A549 (cell line): ENCODE measurements around the gene DEGS1. TPM values are rescaled to one million over a fixed set of nuclear protein-coding genes. Genes with fewer than 3 reads are reported as not detected.
A peak's percentile ranks its signal among the peaks of the same experiment; 100 is the strongest.

ENCODE experiments used
- ATAC-seq, 2 experiments: fragments of 200-7000 bp in 1 of 2; fragments of >200 bp in 1 of 2; cut with Nextera tagmentation in 1 of 2; cut with Tn5 transposase in 1 of 2; 3 replicates each; pipeline versions ENCODE4 v1.8.0 to v1.9.1; 2018 to 2020; ENCODE audit warnings: mild to moderate bottlenecking in 1 of 2, moderate library complexity in 1 of 2
- CTCF ChIA-PET: fragments of 300-600 bp; sonication (Branson Sonifier 250); formaldehyde crosslinking; extraction: SDS; loops from one replicate; lab custom pipeline; 2021; ENCODE audit warnings: antibody characterized with exemption, inconsistent platforms; lab: Yijun Ruan, JAX
- POLR2A ChIA-PET: fragments of 350-600 bp; formaldehyde crosslinking; extraction: SDS; loops from one replicate; lab custom pipeline; 2021; ENCODE audit warnings: antibody characterized with exemption, inconsistent platforms; lab: Yijun Ruan, JAX
- DNase-seq, 2 experiments: peaks; one replicate each; pipeline versions ENCODE4 v3.0.0 to v3.0.0-alpha.2; 2011 to 2016; ENCODE audit warnings: low read depth in 1 of 2, low spot score in 1 of 2
- FAIRE-seq: peaks from 2 replicates; lab custom pipeline; 2011; peaks lifted over from hg19 to GRCh38; lab: Jason Lieb, UNC
- H3K27ac ChIP-seq, 2 experiments: fragments of >200 bp; sonication (Bioruptor Twin); formaldehyde crosslinking; 3 replicates each; pipeline ENCODE4 v1.5.1; 2016 to 2017
- H3K4me1 ChIP-seq: fragments of >200 bp; sonication (Bioruptor Twin); formaldehyde crosslinking; 3 replicates; pipeline ENCODE4 v1.6.1; 2016
- H3K4me2 ChIP-seq: fragments of >200 bp; sonication (Bioruptor Twin); formaldehyde crosslinking; 3 replicates; pipeline ENCODE4 v1.6.1; 2016
- H3K4me3 ChIP-seq: fragments of >200 bp; sonication (Bioruptor Twin); formaldehyde crosslinking; 3 replicates; pipeline ENCODE4 v1.5.1; 2016
- H3K9me3 ChIP-seq: fragments of >200 bp; sonication (Bioruptor Twin); formaldehyde crosslinking; 3 replicates; pipeline ENCODE4 v1.6.1; 2016
- BCL3 ChIP-seq: fragments of >200 bp; sonication (Bioruptor Twin); formaldehyde crosslinking; IDR thresholded peaks from 3 replicates; pipeline ENCODE4 v1.6.1; 2016
- CEBPB ChIP-seq, 2 experiments: fragments of >200 bp in 1 of 2; sonication (Bioruptor Twin) in 1 of 2; formaldehyde crosslinking in 1 of 2; IDR thresholded peaks; 2 replicates each; pipeline ENCODE4 v1.6.1; 2012 to 2016
- CHD4 ChIP-seq: fragments of 200-600 bp; sonication (generic); IDR thresholded peaks from 2 replicates; pipeline ENCODE4 v1.6.1; 2016; ENCODE audit warnings: antibody characterized with exemption, mild to moderate bottlenecking, borderline replicate concordance
- ESRRA ChIP-seq: fragments of 150-350 bp; IDR thresholded peaks from 2 replicates; pipeline ENCODE4 v1.6.1; 2014; ENCODE audit warnings: mild to moderate bottlenecking, low read length, borderline replicate concordance
- GATA3 ChIP-seq: IDR thresholded peaks from 2 replicates; pipeline ENCODE4 v1.6.1; 2012; ENCODE audit warnings: borderline replicate concordance
- HDAC2 ChIP-seq: fragments of 200-600 bp; sonication (generic); IDR thresholded peaks from 2 replicates; pipeline ENCODE4 v1.6.1; 2016
- HMGXB4 ChIP-seq: fragments of 250-450 bp; sonication (Bioruptor Pico); IDR thresholded peaks from 2 replicates; pipeline ENCODE4 v1.5.0; 2021; ENCODE audit warnings: mild to moderate bottlenecking, moderate library complexity, borderline replicate concordance
- HOXA7 ChIP-seq: fragments of 250-450 bp; sonication (Bioruptor Pico); IDR thresholded peaks from 2 replicates; pipeline ENCODE4 v1.5.0; 2020; ENCODE audit warnings: mild to moderate bottlenecking, moderate library complexity
- HOXB13 ChIP-seq: fragments of 250-450 bp; sonication (Bioruptor Pico); IDR thresholded peaks from 2 replicates; pipeline ENCODE4 v1.5.0; 2020; ENCODE audit warnings: low read depth, mild to moderate bottlenecking, moderate library complexity
- JUN ChIP-seq, 2 experiments: fragments of >200 bp; sonication (Bioruptor Twin); formaldehyde crosslinking; IDR thresholded peaks; 2 replicates in 1 of 2; 3 replicates in 1 of 2; pipeline ENCODE4 v1.6.1; 2016 to 2017
- MAFK ChIP-seq: fragments of 450-650 bp; IDR thresholded peaks from 2 replicates; pipeline ENCODE4 v1.6.1; 2014; ENCODE audit not compliant: partially characterized antibody
- MAX ChIP-seq: IDR thresholded peaks from 2 replicates; pipeline ENCODE4 v1.6.1; 2012
- MAZ ChIP-seq: fragments of 150-350 bp; IDR thresholded peaks from 2 replicates; pipeline ENCODE4 v1.6.1; 2014; ENCODE audit warnings: antibody characterized with exemption, low read depth, low read length, borderline replicate concordance
- PBX3 ChIP-seq: IDR thresholded peaks from 2 replicates; pipeline ENCODE4 v1.6.1; 2012
- POLR2A ChIP-seq: IDR thresholded peaks from 2 replicates; pipeline ENCODE4 v1.6.1; 2012; ENCODE audit warnings: mild to moderate bottlenecking, low read length
- RARB ChIP-seq: fragments of 250-450 bp; sonication (Bioruptor Pico); IDR thresholded peaks from 2 replicates; pipeline ENCODE4 v1.8.0; 2021; ENCODE audit warnings: mild to moderate bottlenecking, moderate library complexity
- SMC3 ChIP-seq: fragments of >200 bp; sonication (Bioruptor Twin); formaldehyde crosslinking; IDR thresholded peaks from 3 replicates; pipeline ENCODE4 v1.6.1; 2018; ENCODE audit warnings: inconsistent platforms
- TFCP2L1 ChIP-seq: fragments of 250-450 bp; sonication (Bioruptor Pico); IDR thresholded peaks from 2 replicates; pipeline ENCODE4 v1.5.0; 2021; ENCODE audit warnings: mild to moderate bottlenecking
- ZC3H11A ChIP-seq: fragments of 450-650 bp; IDR thresholded peaks from 2 replicates; pipeline ENCODE4 v1.6.1; 2014; ENCODE audit warnings: antibody characterized with exemption, mild to moderate bottlenecking
- ZNF302 ChIP-seq: fragments of 250-450 bp; sonication (Bioruptor Pico); IDR thresholded peaks from 2 replicates; pipeline ENCODE4 v1.9.0; 2021; ENCODE audit warnings: inconsistent platforms, mild to moderate bottlenecking, moderate library complexity
- WGBS: methylation state at CpG from one replicate; pipeline ENCODE4 v1.1.6; 2017; ENCODE audit errors: missing lambda C conversion rate; 5-methylcytosine and 5-hydroxymethylcytosine counted together
- polyA plus RNA-seq, 4 experiments: library from polyadenylated mRNA; depleted of rRNA in 3 of 4; stranded (reverse); fragments of >200 nt; fragmentation: RNase III in 1 of 4; extraction: RNeasy Plus Mini Kit Qiagen cat#74134 plus additional on column Dnase treatment in 1 of 4; gene quantifications; 2 replicates in 3 of 4; 3 replicates in 1 of 4; pipeline ENCODE4 v1.2.3, GENCODE V29; 2011 to 2017

The DEGS1 gene
- polyA plus RNA-seq, 2 of the 4 experiments (the other 2 are of a cell fraction) = 109 to 112 TPM

GRCh38 chr1:224223819-224224714, 41.0 kb downstream of the DEGS1 start:
- DNase-seq = peak in 1 of 2 experiments; percentile 41
- H3K9me3 ChIP-seq = no peaks in the 10 kb centered on the region
- no peak overlapping the region for H3K4me2 ChIP-seq
- ChIA-PET POLR2A (no interaction called here), CTCF (interaction anchor here (1.0 to 1.2 kb wide), 3 partner anchors 9 to 110 kb away, joined by 3 read pairs; no protein-coding TSS in a partner anchor)
- no peak overlapping the region for H3K4me3 ChIP-seq
- no peak for TF ChIP-seq GATA3
- TF ChIP-seq HOXA7 = no peak
- no peak for TF ChIP-seq SMC3
- no peak for TF ChIP-seq PBX3
- no peak for TF ChIP-seq BCL3
- no peak for TF ChIP-seq MAX
- no peak for TF ChIP-seq CEBPB (IDR thresholded peaks at IDR 0.05)
- peak; percentile 70 to 76; a peak in 5 of 6 replicates for ATAC-seq
- H3K4me1 ChIP-seq = peaks cover 4% of the 10 kb centered on the region; the same call in 1 of the 3 replicates
- no peak for FAIRE-seq
- WGBS = 82% methylated on average over 12 of the region's 12 CpGs
- H3K27ac ChIP-seq = no peak overlapping the region

- H3K4me3 ChIP-seq = no peak overlapping the region
- ChIA-PET CTCF (no interaction called here), POLR2A (no interaction called here)
- ATAC-seq (no peak), FAIRE-seq (no peak), DNase-seq (no peak)
- no peak overlapping the region for H3K4me2 ChIP-seq
- H3K4me1 ChIP-seq = peaks cover 4% of the 10 kb centered on the region; the same call in 1 of the 3 replicates
- H3K9me3 ChIP-seq = no peaks in the 10 kb centered on the region
- no peak for TF ChIP-seq HOXB13
- no peak for TF ChIP-seq HDAC2
- TF ChIP-seq ZC3H11A = no peak
- TF ChIP-seq ZNF302 (CRISPR knock-in tag) = no peak
- no peak for TF ChIP-seq CHD4
- TF ChIP-seq TFCP2L1 (CRISPR knock-in tag) = no peak
- no peak for TF ChIP-seq RARB (CRISPR knock-in tag)
- no peak for TF ChIP-seq PBX3
- TF ChIP-seq JUN (IDR thresholded peaks at IDR 0.05) = no peak
- 90% methylated on average over 6 of the region's 6 CpGs for WGBS
- H3K27ac ChIP-seq = no peak overlapping the region
Observed at GRCh38 chr1:224226849-224227502, 43.9 kb downstream of the DEGS1 start.

- Histone ChIP-seq H3K4me1 (no peaks in the 10 kb centered on the region), H3K9me3 (no peaks in the 10 kb centered on the region), H3K4me2 (no peak overlapping the region), H3K4me3 (no peak overlapping the region), H3K27ac (no peak overlapping the region)
- POLR2A ChIA-PET = no interaction called here
- no peak for TF ChIP-seq MAZ
- no peak for TF ChIP-seq POLR2A
- peak; percentile 99 for TF ChIP-seq MAFK
- no peak for TF ChIP-seq ESRRA
- no peak for TF ChIP-seq HMGXB4 (CRISPR knock-in tag)
- ATAC-seq (no peak), FAIRE-seq (no peak), DNase-seq (no peak)
- CTCF ChIA-PET = interaction anchor here (0.6 to 0.8 kb wide), 2 partner anchors 20 to 71 kb away, joined by 4 to 6 read pairs; no protein-coding TSS in a partner anchor
Observed at GRCh38 chr1:224234017-224234416, 51.0 kb downstream of the DEGS1 start.
